ENCODE measurements around the gene IMPDH1. TPM values are rescaled to one million over a fixed set of nuclear protein-coding genes. Genes with fewer than 3 reads are reported as not detected.

Gene IMPDH1
- total and polyA plus RNA-seq, 9 of the 15 experiments (the other 6 are each of a cell fraction or from before 2014, with no cell fraction given) = 0.80 to 118 (median 64.3) TPM

- TF ChIP-seq ETV1 (tag; conservative IDR thresholded peaks at IDR 0.05; ENCODE audit: low read depth) (peak; percentile 79), ZNF23 (CRISPR knock-in tag; IDR thresholded peaks at IDR 0.05) (no peak), MECOM (CRISPR knock-in tag; IDR thresholded peaks at IDR 0.05) (no peak), E4F1 (CRISPR knock-in tag; IDR thresholded peaks at IDR 0.05; ENCODE audit: borderline replicate concordance) (no peak; the same call in 1 of the 2 replicates), SUPT5H (IDR thresholded peaks at IDR 0.05) (peak; percentile 99), PREB (CRISPR knock-in tag; IDR thresholded peaks at IDR 0.05) (peak; percentile 100), SRF (CRISPR knock-in tag; IDR thresholded peaks at IDR 0.05) (peak; percentile 65 to 88; a peak in 3 of 4 replicates), KDM4B (IDR thresholded peaks at IDR 0.05; ENCODE audit: borderline replicate concordance in 2 of 2, low read depth in 1 of 2) (peak in 1 of 2 experiments; percentile 96; a peak in 2 of 4 replicates), ZBTB33 (CRISPR knock-in tag; IDR thresholded peaks at IDR 0.05) (peak; percentile 69; the same call in 1 of the 2 replicates), BCOR (IDR thresholded peaks at IDR 0.05) (peak; percentile 84), ESRRA (IDR thresholded peaks at IDR 0.05; ENCODE audit: borderline replicate concordance, low read depth) (peak; percentile 93), HNRNPH1 (optimal IDR thresholded peaks at IDR 0.05; ENCODE audit: low read depth, low read length) (no peak), YY1 (IDR thresholded peaks at IDR 0.05; ENCODE audit: borderline replicate concordance in 1 of 3, control insufficient read depth in 1 of 3, extremely low read depth in 1 of 3, insufficient read depth in 3 of 3, insufficient read length in 1 of 3, insufficient replicate concordance in 2 of 3, low read depth in 1 of 3, low read length in 2 of 3) (peak; percentile 81 to 99 (median 98)), CSDE1 (IDR thresholded peaks at IDR 0.05) (no peak), ZBTB49 (CRISPR knock-in tag; IDR thresholded peaks at IDR 0.05; ENCODE audit: borderline replicate concordance) (peak; percentile 91; the same call in 1 of the 2 replicates), HOXB6 (CRISPR knock-in tag; IDR thresholded peaks at IDR 0.05; ENCODE audit: borderline replicate concordance) (peak; percentile 82; the same call in 1 of the 2 replicates), ZBED1 (IDR thresholded peaks at IDR 0.05) (peak; percentile 59; the same call in 1 of the 2 replicates), CCNT2 (IDR thresholded peaks at IDR 0.05; ENCODE audit: borderline replicate concordance, extremely low read depth, insufficient read length, low read depth, low read length) (no peak)
These were observed 66.0 kb downstream of the IMPDH1 start, which contains the start of gene RBM28 (continued) for GRCh38 chr7:128343554-128344430.
